HepG2 (cell line): ENCODE data around the gene PMFBP1.

Experiments used
- BHLHE40 ChIP-seq: IDR thresholded peaks from 2 replicates; pipeline ENCODE4 v1.6.1; 2011; ENCODE audit warnings: low read length, improper control_type of control experiment
- EZH2 ChIP-seq: conservative IDR thresholded peaks from 2 replicates; pipeline ENCODE4 v1.6.1; 2012; ENCODE audit warnings: mild to moderate bottlenecking, low read depth, low read length, moderate library complexity
- FOXC1 ChIP-seq: sonication (generic); formaldehyde crosslinking; IDR thresholded peaks from 2 replicates; pipeline ENCODE4 v1.8.0; 2022; ENCODE audit warnings: mild to moderate bottlenecking, missing genetic modification reagents, borderline replicate concordance
- HDAC6 ChIP-seq: fragments of 200-600 bp; sonication (generic); IDR thresholded peaks from 2 replicates; pipeline ENCODE4 v1.7.0; 2017; ENCODE audit warnings: mild to moderate bottlenecking, antibody characterized with exemption, low read length, low read depth
- IKZF4 ChIP-seq: sonication (generic); formaldehyde crosslinking; IDR thresholded peaks from 2 replicates; pipeline ENCODE4 v1.5.1; 2020; ENCODE audit warnings: borderline replicate concordance, mild to moderate bottlenecking, low read depth, missing genetic modification reagents; ENCODE audit errors: not compliant biosample characterization
- JUN ChIP-seq: sonication (generic); formaldehyde crosslinking; IDR thresholded peaks from 2 replicates; pipeline ENCODE4 v1.4.0; 2020; ENCODE audit warnings: mild to moderate bottlenecking, missing genetic modification reagents
- KLF16 ChIP-seq, 2 experiments: sonication (generic) in 1 of 2; formaldehyde crosslinking in 1 of 2; IDR thresholded peaks; 2 replicates each; pipeline versions ENCODE4 v1.6.1 to v1.8.0; 2016 to 2023; ENCODE audit warnings: missing genetic modification reagents in 2 of 2, missing compliant biosample characterization in 1 of 2
- NFIC ChIP-seq: IDR thresholded peaks from 2 replicates; pipeline ENCODE4 v1.6.1; 2012; ENCODE audit warnings: mild to moderate bottlenecking, low read length, inconsistent platforms
- NFRKB ChIP-seq: fragments of 450-650 bp; IDR thresholded peaks from 2 replicates; pipeline ENCODE4 v1.6.1; 2017
- RFX3 ChIP-seq: IDR thresholded peaks from 2 replicates; pipeline ENCODE4 v1.6.1; 2016; ENCODE audit warnings: missing biosample characterization, missing genetic modification reagents
- TCF7 ChIP-seq: sonication (generic); IDR thresholded peaks from 2 replicates; pipeline ENCODE4 v1.6.1; 2016; ENCODE audit warnings: antibody characterized with exemption, low read depth
- TF ChIP-seq, protein P1 (sequence below): sonication (generic); formaldehyde crosslinking; IDR thresholded peaks from 2 replicates; pipeline ENCODE4 v1.5.0; 2020; ENCODE audit warnings: mild to moderate bottlenecking, missing genetic modification reagents, moderate library complexity
- TF ChIP-seq, protein P2 (sequence below): sonication (generic); formaldehyde crosslinking; IDR thresholded peaks from 2 replicates; pipeline ENCODE4 v1.4.0; 2020; ENCODE audit warnings: missing genetic modification reagents, low read depth, mild to moderate bottlenecking, borderline replicate concordance
- TF ChIP-seq, protein P3 (sequence below): conservative IDR thresholded peaks from 2 replicates; pipeline ENCODE4 v1.6.1; 2018; ENCODE audit warnings: missing genetic modification reagents

DNA sequence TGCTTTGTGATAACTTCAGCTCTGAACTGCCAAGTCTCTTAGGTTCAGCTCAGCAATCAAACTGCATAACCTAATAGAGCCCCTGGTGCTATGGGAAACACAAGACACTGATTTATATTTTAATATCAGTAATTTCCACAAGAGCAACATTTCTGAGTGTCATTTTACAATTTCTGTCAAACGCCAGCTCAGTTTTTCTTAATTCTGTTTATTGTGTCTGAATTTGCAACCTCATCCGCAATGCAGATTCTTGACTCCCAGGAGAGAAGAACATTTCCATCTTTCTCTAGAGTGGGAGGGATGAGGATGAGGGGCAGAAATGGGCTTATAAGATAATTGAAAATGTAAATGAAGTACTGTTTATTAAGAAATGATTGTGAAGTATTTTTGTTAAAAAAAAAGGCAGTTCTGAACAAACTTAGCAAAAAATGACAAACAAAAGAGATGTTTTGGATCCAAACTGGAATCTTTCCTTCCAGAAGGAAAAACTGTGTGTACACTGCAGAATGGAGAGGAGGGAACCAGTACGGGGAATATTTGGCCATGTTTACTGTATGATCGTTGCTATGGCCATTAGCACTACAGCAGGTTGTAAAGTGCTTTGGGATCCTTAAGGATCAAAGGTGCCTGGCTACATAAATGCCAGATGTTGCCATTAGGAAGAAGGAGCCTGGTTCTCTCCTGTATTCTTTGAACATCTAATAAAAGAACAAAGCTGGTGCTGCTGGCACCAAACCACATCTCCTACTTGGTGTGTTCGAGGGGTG is 7.4 kb upstream of the PMFBP1 start:
- TF ChIP-seq, protein P1, sequence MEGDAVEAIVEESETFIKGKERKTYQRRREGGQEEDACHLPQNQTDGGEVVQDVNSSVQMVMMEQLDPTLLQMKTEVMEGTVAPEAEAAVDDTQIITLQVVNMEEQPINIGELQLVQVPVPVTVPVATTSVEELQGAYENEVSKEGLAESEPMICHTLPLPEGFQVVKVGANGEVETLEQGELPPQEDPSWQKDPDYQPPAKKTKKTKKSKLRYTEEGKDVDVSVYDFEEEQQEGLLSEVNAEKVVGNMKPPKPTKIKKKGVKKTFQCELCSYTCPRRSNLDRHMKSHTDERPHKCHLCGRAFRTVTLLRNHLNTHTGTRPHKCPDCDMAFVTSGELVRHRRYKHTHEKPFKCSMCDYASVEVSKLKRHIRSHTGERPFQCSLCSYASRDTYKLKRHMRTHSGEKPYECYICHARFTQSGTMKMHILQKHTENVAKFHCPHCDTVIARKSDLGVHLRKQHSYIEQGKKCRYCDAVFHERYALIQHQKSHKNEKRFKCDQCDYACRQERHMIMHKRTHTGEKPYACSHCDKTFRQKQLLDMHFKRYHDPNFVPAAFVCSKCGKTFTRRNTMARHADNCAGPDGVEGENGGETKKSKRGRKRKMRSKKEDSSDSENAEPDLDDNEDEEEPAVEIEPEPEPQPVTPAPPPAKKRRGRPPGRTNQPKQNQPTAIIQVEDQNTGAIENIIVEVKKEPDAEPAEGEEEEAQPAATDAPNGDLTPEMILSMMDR (CRISPR knock-in tag), result no peak
- TF ChIP-seq NFRKB (no peak), RFX3 (no peak), FOXC1 (CRISPR knock-in tag) (no peak), JUN (CRISPR knock-in tag) (no peak), KLF16 (CRISPR knock-in tag; IDR thresholded peaks at IDR 0.05) (no peak), NFIC (no peak), BHLHE40 (no peak), TCF7 (no peak), HDAC6 (no peak), EZH2 (no peak), IKZF4 (CRISPR knock-in tag) (no peak)
- TF ChIP-seq, protein P2, sequence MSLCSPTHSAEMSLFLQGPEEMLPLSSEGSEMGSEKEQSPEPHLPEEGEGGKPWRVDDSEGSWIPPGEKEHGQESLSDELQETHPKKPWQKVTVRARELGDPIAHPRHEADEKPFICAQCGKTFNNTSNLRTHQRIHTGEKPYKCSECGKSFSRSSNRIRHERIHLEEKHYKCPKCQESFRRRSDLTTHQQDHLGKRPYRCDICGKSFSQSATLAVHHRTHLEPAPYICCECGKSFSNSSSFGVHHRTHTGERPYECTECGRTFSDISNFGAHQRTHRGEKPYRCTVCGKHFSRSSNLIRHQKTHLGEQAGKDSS, result no peak
- TF ChIP-seq, protein P3, sequence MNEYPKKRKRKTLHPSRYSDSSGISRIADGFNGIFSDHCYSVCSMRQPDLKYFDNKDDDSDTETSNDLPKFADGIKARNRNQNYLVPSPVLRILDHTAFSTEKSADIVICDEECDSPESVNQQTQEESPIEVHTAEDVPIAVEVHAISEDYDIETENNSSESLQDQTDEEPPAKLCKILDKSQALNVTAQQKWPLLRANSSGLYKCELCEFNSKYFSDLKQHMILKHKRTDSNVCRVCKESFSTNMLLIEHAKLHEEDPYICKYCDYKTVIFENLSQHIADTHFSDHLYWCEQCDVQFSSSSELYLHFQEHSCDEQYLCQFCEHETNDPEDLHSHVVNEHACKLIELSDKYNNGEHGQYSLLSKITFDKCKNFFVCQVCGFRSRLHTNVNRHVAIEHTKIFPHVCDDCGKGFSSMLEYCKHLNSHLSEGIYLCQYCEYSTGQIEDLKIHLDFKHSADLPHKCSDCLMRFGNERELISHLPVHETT (CRISPR knock-in tag), result no peak
